HepG2 (cell line): ENCODE measurements around the gene NUDT2. TPM values are rescaled to one million over a fixed set of nuclear protein-coding genes. Genes with fewer than 3 reads are reported as not detected.
A peak's percentile ranks its signal among the peaks of the same experiment; 100 is the strongest.

ENCODE experiments used
- GABPA ChIP-seq, 2 experiments: IDR thresholded peaks; 2 replicates each; pipeline ENCODE4 v1.6.1; 2011 to 2016; ENCODE audit warnings: low read depth in 2 of 2, low read length in 1 of 2, missing biosample characterization in 1 of 2, missing genetic modification characterization in 1 of 2
- HOXA3 ChIP-seq: sonication (generic); formaldehyde crosslinking; IDR thresholded peaks from 2 replicates; pipeline ENCODE4 v1.5.0; 2020; ENCODE audit warnings: missing genetic modification reagents
- KMT2A ChIP-seq: sonication (generic); formaldehyde crosslinking; IDR thresholded peaks from 2 replicates; pipeline ENCODE4 v1.4.0; 2020; ENCODE audit warnings: missing genetic modification reagents
- PHF20 ChIP-seq: sonication (generic); formaldehyde crosslinking; IDR thresholded peaks from 2 replicates; pipeline ENCODE4 v1.5.0; 2020; ENCODE audit warnings: mild to moderate bottlenecking, missing genetic modification reagents
- SP5 ChIP-seq: IDR thresholded peaks from 2 replicates; pipeline ENCODE4 v1.6.1; 2016; ENCODE audit warnings: low read depth, borderline replicate concordance
- TBX2 ChIP-seq: sonication (generic); formaldehyde crosslinking; IDR thresholded peaks from 2 replicates; pipeline ENCODE4 v1.5.0; 2020; ENCODE audit warnings: missing genetic modification reagents, mild to moderate bottlenecking, borderline replicate concordance
- ZNF800 ChIP-seq: sonication (generic); formaldehyde crosslinking; IDR thresholded peaks from 2 replicates; pipeline ENCODE4 v1.4.0; 2020; ENCODE audit warnings: missing genetic modification reagents
- ZXDC ChIP-seq: sonication (generic); formaldehyde crosslinking; IDR thresholded peaks from 2 replicates; pipeline ENCODE4 v1.5.0; 2020; ENCODE audit warnings: mild to moderate bottlenecking, missing genetic modification reagents
- polyA plus RNA-seq, 8 experiments: library from polyadenylated mRNA; depleted of rRNA in 3 of 8; stranded (reverse) in 7 of 8; unstranded in 1 of 8; fragments of >200 nt; fragmentation: Illumina TruSeq in 4 of 8; extraction: Trizol in 4 of 8; gene quantifications; 2 replicates each; pipeline versions ENCODE4 v1.2.1 to v1.2.3, GENCODE V29; 2011 to 2016; ENCODE audit warnings: low read depth in 4 of 8, missing spikeins in 1 of 8, mixed read lengths in 1 of 8; ENCODE audit not compliant: insufficient read depth in 1 of 8
- total RNA-seq, 5 experiments: library from RNA; depleted of rRNA; stranded (reverse); fragments of >200 nt; fragmentation: Illumina TruSeq; extraction: Trizol; gene quantifications; 2 replicates each; pipeline ENCODE4 v1.2.3, GENCODE V29; 2016; ENCODE audit warnings: low read depth in 1 of 5
- TF ChIP-seq, protein P1 (sequence below): sonication (generic); formaldehyde crosslinking; IDR thresholded peaks from 2 replicates; pipeline ENCODE4 v1.8.0; 2022; ENCODE audit warnings: missing genetic modification reagents, mild to moderate bottlenecking, moderate library complexity, borderline replicate concordance
- TF ChIP-seq, protein P2 (sequence below): sonication (generic); formaldehyde crosslinking; IDR thresholded peaks from 2 replicates; pipeline ENCODE4 v1.5.1; 2020; ENCODE audit warnings: missing genetic modification reagents, mild to moderate bottlenecking, borderline replicate concordance
- TF ChIP-seq, protein P3 (sequence below): sonication (generic); formaldehyde crosslinking; IDR thresholded peaks from 2 replicates; pipeline ENCODE4 v1.5.0; 2020; ENCODE audit warnings: mild to moderate bottlenecking, missing genetic modification reagents, borderline replicate concordance
- TF ChIP-seq, protein P4 (sequence below): IDR thresholded peaks from 2 replicates; pipeline ENCODE4 v1.6.1; 2016; ENCODE audit warnings: low read depth, missing genetic modification reagents, missing compliant biosample characterization

The NUDT2 gene
- total and polyA plus RNA-seq, 2 of the 13 experiments (the other 11 are each of a cell fraction or from before 2014, with no cell fraction given) = 19.9 to 24.6 TPM

GRCh38 chr9:34374905-34375552 is 45.7 kb downstream of the NUDT2 start (continued):
- TF ChIP-seq TBX2 (CRISPR knock-in tag) (peak; percentile 92), HOXA3 (CRISPR knock-in tag) (no peak; the same call in 1 of the 2 replicates), SP5 (CRISPR knock-in tag) (peak; percentile 73; the same call in 1 of the 2 replicates), GABPA (IDR thresholded peaks at IDR 0.05; ENCODE audit: low read depth, low read length) (no peak), GABPA (CRISPR knock-in tag; IDR thresholded peaks at IDR 0.05; ENCODE audit: low read depth) (no peak), KMT2A (CRISPR knock-in tag) (peak; percentile 36; the same call in 1 of the 2 replicates), ZNF800 (no peak), ZXDC (CRISPR knock-in tag) (no peak), PHF20 (CRISPR knock-in tag) (no peak; the same call in 1 of the 2 replicates)
- TF ChIP-seq, protein P1, sequence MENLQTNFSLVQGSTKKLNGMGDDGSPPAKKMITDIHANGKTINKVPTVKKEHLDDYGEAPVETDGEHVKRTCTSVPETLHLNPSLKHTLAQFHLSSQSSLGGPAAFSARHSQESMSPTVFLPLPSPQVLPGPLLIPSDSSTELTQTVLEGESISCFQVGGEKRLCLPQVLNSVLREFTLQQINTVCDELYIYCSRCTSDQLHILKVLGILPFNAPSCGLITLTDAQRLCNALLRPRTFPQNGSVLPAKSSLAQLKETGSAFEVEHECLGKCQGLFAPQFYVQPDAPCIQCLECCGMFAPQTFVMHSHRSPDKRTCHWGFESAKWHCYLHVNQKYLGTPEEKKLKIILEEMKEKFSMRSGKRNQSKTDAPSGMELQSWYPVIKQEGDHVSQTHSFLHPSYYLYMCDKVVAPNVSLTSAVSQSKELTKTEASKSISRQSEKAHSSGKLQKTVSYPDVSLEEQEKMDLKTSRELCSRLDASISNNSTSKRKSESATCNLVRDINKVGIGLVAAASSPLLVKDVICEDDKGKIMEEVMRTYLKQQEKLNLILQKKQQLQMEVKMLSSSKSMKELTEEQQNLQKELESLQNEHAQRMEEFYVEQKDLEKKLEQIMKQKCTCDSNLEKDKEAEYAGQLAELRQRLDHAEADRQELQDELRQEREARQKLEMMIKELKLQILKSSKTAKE (CRISPR knock-in tag) = no peak
- TF ChIP-seq, protein P2, sequence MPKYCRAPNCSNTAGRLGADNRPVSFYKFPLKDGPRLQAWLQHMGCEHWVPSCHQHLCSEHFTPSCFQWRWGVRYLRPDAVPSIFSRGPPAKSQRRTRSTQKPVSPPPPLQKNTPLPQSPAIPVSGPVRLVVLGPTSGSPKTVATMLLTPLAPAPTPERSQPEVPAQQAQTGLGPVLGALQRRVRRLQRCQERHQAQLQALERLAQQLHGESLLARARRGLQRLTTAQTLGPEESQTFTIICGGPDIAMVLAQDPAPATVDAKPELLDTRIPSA (CRISPR knock-in tag) = no peak
- TF ChIP-seq, protein P3, sequence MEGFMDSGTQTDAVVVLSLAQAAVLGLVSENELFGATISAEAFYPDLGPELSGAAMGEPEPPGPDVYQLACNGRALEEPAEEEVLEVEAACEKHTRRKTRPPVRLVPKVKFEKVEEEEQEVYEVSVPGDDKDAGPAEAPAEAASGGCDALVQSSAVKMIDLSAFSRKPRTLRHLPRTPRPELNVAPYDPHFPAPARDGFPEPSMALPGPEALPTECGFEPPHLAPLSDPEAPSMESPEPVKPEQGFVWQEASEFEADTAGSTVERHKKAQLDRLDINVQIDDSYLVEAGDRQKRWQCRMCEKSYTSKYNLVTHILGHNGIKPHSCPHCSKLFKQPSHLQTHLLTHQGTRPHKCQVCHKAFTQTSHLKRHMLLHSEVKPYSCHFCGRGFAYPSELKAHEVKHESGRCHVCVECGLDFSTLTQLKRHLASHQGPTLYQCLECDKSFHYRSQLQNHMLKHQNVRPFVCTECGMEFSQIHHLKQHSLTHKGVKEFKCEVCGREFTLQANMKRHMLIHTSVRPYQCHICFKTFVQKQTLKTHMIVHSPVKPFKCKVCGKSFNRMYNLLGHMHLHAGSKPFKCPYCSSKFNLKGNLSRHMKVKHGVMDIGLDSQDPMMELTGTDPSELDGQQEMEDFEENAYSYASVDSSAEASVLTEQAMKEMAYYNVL = peak; percentile 68; the same call in 1 of the 2 replicates
- TF ChIP-seq, protein P4, sequence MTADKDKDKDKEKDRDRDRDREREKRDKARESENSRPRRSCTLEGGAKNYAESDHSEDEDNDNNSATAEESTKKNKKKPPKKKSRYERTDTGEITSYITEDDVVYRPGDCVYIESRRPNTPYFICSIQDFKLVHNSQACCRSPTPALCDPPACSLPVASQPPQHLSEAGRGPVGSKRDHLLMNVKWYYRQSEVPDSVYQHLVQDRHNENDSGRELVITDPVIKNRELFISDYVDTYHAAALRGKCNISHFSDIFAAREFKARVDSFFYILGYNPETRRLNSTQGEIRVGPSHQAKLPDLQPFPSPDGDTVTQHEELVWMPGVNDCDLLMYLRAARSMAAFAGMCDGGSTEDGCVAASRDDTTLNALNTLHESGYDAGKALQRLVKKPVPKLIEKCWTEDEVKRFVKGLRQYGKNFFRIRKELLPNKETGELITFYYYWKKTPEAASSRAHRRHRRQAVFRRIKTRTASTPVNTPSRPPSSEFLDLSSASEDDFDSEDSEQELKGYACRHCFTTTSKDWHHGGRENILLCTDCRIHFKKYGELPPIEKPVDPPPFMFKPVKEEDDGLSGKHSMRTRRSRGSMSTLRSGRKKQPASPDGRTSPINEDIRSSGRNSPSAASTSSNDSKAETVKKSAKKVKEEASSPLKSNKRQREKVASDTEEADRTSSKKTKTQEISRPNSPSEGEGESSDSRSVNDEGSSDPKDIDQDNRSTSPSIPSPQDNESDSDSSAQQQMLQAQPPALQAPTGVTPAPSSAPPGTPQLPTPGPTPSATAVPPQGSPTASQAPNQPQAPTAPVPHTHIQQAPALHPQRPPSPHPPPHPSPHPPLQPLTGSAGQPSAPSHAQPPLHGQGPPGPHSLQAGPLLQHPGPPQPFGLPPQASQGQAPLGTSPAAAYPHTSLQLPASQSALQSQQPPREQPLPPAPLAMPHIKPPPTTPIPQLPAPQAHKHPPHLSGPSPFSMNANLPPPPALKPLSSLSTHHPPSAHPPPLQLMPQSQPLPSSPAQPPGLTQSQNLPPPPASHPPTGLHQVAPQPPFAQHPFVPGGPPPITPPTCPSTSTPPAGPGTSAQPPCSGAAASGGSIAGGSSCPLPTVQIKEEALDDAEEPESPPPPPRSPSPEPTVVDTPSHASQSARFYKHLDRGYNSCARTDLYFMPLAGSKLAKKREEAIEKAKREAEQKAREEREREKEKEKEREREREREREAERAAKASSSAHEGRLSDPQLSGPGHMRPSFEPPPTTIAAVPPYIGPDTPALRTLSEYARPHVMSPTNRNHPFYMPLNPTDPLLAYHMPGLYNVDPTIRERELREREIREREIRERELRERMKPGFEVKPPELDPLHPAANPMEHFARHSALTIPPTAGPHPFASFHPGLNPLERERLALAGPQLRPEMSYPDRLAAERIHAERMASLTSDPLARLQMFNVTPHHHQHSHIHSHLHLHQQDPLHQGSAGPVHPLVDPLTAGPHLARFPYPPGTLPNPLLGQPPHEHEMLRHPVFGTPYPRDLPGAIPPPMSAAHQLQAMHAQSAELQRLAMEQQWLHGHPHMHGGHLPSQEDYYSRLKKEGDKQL (CRISPR knock-in tag) = no peak
